GM12873 (cell line): ENCODE data around the gene COX7A1.

ENCODE experiments used
- CTCF ChIP-seq: IDR thresholded peaks from 2 replicates; pipeline ENCODE4 v1.5.1; 2012; ENCODE audit warnings: low read depth, mild to moderate bottlenecking, moderate library complexity, low read length, control low read depth; ENCODE audit not compliant: insufficient read depth; ENCODE audit errors: missing control alignments

The COX7A1 gene

GRCh38 chr19:36103040-36103626 is 49.1 kb downstream of the COX7A1 start:
- no peak for TF ChIP-seq CTCF

GRCh38 chr19:36101550-36102327 is 50.5 kb downstream of the COX7A1 start:
- TF ChIP-seq CTCF = no peak
